WERI-Rb-1 (cell line): ENCODE data around the gene KLHL25.

Experiments used
- DNase-seq: peaks from one replicate; pipeline ENCODE4 v3.0.0-alpha.2; 2020
- H3K27ac ChIP-seq: fragments of 250-450 bp; sonication (Bioruptor Pico); 2 replicates; pipeline ENCODE4 v1.5.1; 2020; ENCODE audit warnings: mild to moderate bottlenecking, moderate library complexity
- H3K27me3 ChIP-seq: fragments of 250-450 bp; sonication (Bioruptor Pico); 2 replicates; pipeline ENCODE4 v1.5.1; 2021; ENCODE audit warnings: mild to moderate bottlenecking, low read depth, moderate library complexity; ENCODE audit not compliant: insufficient read depth, severe bottlenecking
- H3K36me3 ChIP-seq: fragments of 250-450 bp; sonication (Bioruptor Pico); 2 replicates; pipeline ENCODE4 v1.5.1; 2020; ENCODE audit warnings: mild to moderate bottlenecking, moderate library complexity
- H3K4me3 ChIP-seq: 2 replicates; pipeline ENCODE4 v1.5.1; 2011; ENCODE audit warnings: low read depth, mild to moderate bottlenecking, control low read depth, low read length
- H3K9me3 ChIP-seq: fragments of 250-450 bp; sonication (Bioruptor Pico); 2 replicates; pipeline ENCODE4 v1.5.1; 2021; ENCODE audit warnings: mild to moderate bottlenecking, moderate library complexity; ENCODE audit not compliant: severe bottlenecking
- CTCF ChIP-seq: IDR thresholded peaks from 2 replicates; pipeline ENCODE4 v1.5.1; 2011; ENCODE audit warnings: low read depth, mild to moderate bottlenecking, control low read depth, inconsistent platforms, low read length

The KLHL25 gene

DNA sequence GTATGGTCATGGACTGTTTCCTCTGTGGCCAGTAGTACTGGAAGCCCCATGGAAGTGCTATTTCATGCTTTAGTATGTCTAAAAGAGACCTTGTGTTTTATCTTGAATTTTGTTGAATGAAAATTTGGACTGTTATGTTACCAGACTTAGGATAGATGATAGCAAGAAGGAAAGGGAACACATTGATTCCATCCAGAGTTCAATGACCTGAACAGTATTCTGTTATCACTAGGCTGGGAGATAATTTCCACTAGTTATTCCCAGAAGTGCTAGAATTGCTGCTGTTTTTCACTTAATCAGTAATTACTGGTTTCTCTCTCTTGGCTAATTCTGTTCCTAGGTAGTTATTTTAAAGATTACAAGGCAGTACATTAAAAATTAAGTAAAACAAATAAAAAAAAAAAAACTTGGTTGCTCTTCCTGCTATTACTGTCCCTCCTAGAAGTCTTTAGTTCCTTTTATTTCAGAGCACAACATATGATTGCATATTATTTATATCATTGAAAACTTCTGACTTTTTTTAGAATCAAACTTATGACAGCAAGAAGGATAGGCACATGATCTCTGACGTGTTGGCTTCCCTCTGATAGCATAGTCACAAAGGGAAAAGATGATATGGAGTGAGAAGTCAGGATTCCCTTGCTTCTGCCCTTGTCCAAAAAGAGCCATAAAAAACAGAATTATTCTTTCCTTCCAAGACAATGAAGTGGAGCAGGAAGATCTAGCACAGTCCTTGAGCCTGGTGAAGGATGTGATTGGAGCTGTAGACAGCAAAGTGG lies 72.2 kb downstream of the KLHL25 start:
- Histone ChIP-seq H3K4me3 (no peak overlapping the region), H3K27me3 (no peaks in the 10 kb centered on the region), H3K27ac (no peak overlapping the region), H3K9me3 (no peaks in the 10 kb centered on the region), H3K36me3 (peaks cover 100% of the 10 kb centered on the region)
- TF ChIP-seq CTCF: no peak
- DNase-seq: no peak

DNA sequence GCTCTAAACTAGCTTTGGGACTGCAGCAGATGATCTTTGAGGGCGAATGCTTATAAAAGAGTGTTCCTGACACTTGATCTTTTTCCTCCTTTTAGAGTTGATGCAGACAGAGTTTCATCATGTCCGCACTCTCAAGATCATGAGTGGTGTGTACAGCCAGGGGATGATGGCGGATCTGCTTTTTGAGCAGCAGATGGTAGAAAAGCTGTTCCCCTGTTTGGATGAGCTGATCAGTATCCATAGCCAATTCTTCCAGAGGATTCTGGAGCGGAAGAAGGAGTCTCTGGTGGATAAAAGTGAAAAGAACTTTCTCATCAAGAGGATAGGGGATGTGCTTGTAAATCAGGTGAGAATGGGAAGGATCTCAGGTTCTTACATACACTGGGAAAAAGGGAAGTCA lies 75.7 kb downstream of the KLHL25 start:
- no peak for DNase-seq
- no peak for TF ChIP-seq CTCF
- no peak overlapping the region for H3K4me3 ChIP-seq
- peaks cover 97% of the 10 kb centered on the region for H3K36me3 ChIP-seq
- H3K9me3 ChIP-seq: no peaks in the 10 kb centered on the region
- no peak overlapping the region for H3K27ac ChIP-seq
- no peaks in the 10 kb centered on the region for H3K27me3 ChIP-seq

GRCh38 chr15:85718271-85718971 lies 76.3 kb downstream of the KLHL25 start:
- no peak for DNase-seq
- H3K36me3 ChIP-seq: peaks cover 95% of the 10 kb centered on the region

DNA sequence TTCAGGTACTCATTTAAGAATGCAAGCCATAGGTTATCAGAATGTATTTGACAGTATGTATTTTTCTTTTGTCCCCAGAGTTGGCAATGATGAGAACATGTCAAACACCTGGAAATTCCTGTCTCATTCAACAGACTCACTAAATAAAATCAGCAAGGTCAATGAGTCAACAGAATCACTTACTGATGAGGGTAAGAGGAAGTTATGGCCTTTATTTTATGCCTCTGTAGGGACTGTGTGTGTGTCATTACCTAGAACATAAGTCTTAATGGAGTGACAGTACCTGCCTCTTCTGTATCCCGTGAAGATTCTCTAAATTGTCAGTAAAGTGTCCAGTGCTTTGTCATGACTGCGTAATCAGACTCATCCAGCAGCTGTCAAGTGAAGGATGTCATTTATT lies 77.5 kb downstream of the KLHL25 start:
- no peak overlapping the region for H3K4me3 ChIP-seq
- H3K27me3 ChIP-seq: no peaks in the 10 kb centered on the region
- H3K36me3 ChIP-seq: peaks cover 93% of the 10 kb centered on the region
- no peak for TF ChIP-seq CTCF
- H3K27ac ChIP-seq: no peak overlapping the region
- H3K9me3 ChIP-seq: no peaks in the 10 kb centered on the region
- DNase-seq: no peak

More at GRCh38 chr15:85718271-85718971, 76.3 kb downstream of the KLHL25 start:
- Histone ChIP-seq H3K9me3 (no peaks in the 10 kb centered on the region), H3K27ac (no peak overlapping the region), H3K4me3 (no peak overlapping the region), H3K27me3 (no peaks in the 10 kb centered on the region)
- TF ChIP-seq CTCF: no peak

- Histone ChIP-seq H3K9me3 (no peaks in the 10 kb centered on the region), H3K4me3 (no peak overlapping the region), H3K36me3 (peaks cover 93% of the 10 kb centered on the region), H3K27me3 (no peaks in the 10 kb centered on the region), H3K27ac (no peak overlapping the region)
- no peak for DNase-seq
- no peak for TF ChIP-seq CTCF
Measured at GRCh38 chr15:85716261-85716660, 78.5 kb downstream of the KLHL25 start.
